ENCODE results near the gene FBXO44.

GRCh38 chr1:11615090-11615489 lies 39.6 kb upstream of the FBXO44 start:
- TF ChIP-seq CTCF (conservative IDR thresholded peaks at IDR 0.05; ENCODE audit: low read depth in 2 of 2) (no peak), EZH2phosphoT487 (IDR thresholded peaks at IDR 0.05; ENCODE audit: unreplicated experiment) (no peak), EZH2 (IDR thresholded peaks at IDR 0.05; ENCODE audit: low read depth, unreplicated experiment) (no peak), ETS1 (IDR thresholded peaks at IDR 0.05) (no peak), CREB1 (CRISPR knock-in tag; IDR thresholded peaks at IDR 0.05; ENCODE audit: low read depth) (no peak), POLR2AphosphoS5 (IDR thresholded peaks at IDR 0.05; ENCODE audit: low read depth) (no peak)
- TF ChIP-seq, protein P1, sequence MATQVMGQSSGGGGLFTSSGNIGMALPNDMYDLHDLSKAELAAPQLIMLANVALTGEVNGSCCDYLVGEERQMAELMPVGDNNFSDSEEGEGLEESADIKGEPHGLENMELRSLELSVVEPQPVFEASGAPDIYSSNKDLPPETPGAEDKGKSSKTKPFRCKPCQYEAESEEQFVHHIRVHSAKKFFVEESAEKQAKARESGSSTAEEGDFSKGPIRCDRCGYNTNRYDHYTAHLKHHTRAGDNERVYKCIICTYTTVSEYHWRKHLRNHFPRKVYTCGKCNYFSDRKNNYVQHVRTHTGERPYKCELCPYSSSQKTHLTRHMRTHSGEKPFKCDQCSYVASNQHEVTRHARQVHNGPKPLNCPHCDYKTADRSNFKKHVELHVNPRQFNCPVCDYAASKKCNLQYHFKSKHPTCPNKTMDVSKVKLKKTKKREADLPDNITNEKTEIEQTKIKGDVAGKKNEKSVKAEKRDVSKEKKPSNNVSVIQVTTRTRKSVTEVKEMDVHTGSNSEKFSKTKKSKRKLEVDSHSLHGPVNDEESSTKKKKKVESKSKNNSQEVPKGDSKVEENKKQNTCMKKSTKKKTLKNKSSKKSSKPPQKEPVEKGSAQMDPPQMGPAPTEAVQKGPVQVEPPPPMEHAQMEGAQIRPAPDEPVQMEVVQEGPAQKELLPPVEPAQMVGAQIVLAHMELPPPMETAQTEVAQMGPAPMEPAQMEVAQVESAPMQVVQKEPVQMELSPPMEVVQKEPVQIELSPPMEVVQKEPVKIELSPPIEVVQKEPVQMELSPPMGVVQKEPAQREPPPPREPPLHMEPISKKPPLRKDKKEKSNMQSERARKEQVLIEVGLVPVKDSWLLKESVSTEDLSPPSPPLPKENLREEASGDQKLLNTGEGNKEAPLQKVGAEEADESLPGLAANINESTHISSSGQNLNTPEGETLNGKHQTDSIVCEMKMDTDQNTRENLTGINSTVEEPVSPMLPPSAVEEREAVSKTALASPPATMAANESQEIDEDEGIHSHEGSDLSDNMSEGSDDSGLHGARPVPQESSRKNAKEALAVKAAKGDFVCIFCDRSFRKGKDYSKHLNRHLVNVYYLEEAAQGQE (IDR thresholded peaks at IDR 0.05; ENCODE audit: unreplicated experiment) = no peak

All from GM23338 (cell line).